PC-3 (cell line): Measurements from ENCODE around the gene CACNA1C. TPM values are rescaled to one million over a fixed set of nuclear protein-coding genes. Genes with fewer than 3 reads are reported as not detected.

Source experiments
- ATAC-seq: fragments of 200-7000 bp; cut with Tn5 transposase; 2 replicates; pipeline ENCODE4 v1.9.1; 2020; ENCODE audit warnings: mild to moderate bottlenecking, moderate library complexity
- BruUV-seq: library from RNA; stranded (reverse); fragments of 400-500 nt; replicated peaks from 2 replicates; lab custom pipeline; 2021; lab: Mats Ljungman, UMichigan
- CTCF ChIA-PET: fragments of 300-600 bp; sonication (Branson Sonifier 250); formaldehyde crosslinking; loops from one replicate; lab custom pipeline; 2022; ENCODE audit warnings: antibody characterized with exemption; lab: Charles Lee
- POLR2A ChIA-PET: fragments of 300-600 bp; sonication (Branson Sonifier 250); formaldehyde crosslinking; loops from one replicate; lab custom pipeline; 2022; ENCODE audit warnings: antibody characterized with exemption; ENCODE audit not compliant: unreplicated experiment; lab: Charles Lee
- DNase-seq: peaks from one replicate; pipeline ENCODE4 v3.0.0-alpha.2; 2015
- H2AFZ ChIP-seq: fragments of 300-600 bp; sonication (generic); 2 replicates; pipeline ENCODE4 v1.6.0; 2016; ENCODE audit warnings: antibody characterized with exemption, low read length
- H3F3A ChIP-seq: fragments of 300-600 bp; sonication (generic); one replicate; pipeline ENCODE4 v1.6.0; 2017; ENCODE audit warnings: antibody characterized with exemption, low read length, control low read depth, mild to moderate bottlenecking; ENCODE audit not compliant: unreplicated experiment
- H3K27ac ChIP-seq: fragments of 300-600 bp; sonication (generic); 2 replicates; pipeline ENCODE4 v1.5.1; 2016; ENCODE audit warnings: mild to moderate bottlenecking, low read length
- H3K27me3 ChIP-seq: fragments of 300-600 bp; sonication (generic); 2 replicates; pipeline ENCODE4 v1.6.1; 2016; ENCODE audit warnings: low read length, mixed read lengths
- H3K36me3 ChIP-seq: fragments of 300-600 bp; sonication (generic); 2 replicates; pipeline ENCODE4 v1.6.1; 2016; ENCODE audit warnings: low read depth, mixed run types, low read length, mixed read lengths
- H3K4me1 ChIP-seq: fragments of 300-600 bp; sonication (generic); 2 replicates; pipeline ENCODE4 v1.5.1; 2016; ENCODE audit warnings: low read length; ENCODE audit not compliant: insufficient read depth
- H3K4me2 ChIP-seq: fragments of 300-600 bp; sonication (generic); 2 replicates; pipeline ENCODE4 v1.6.0; 2016; ENCODE audit warnings: low read length
- H3K4me3 ChIP-seq: fragments of 300-600 bp; sonication (generic); 2 replicates; pipeline ENCODE4 v1.5.1; 2016; ENCODE audit warnings: mild to moderate bottlenecking, low read length, mixed read lengths
- H3K79me2 ChIP-seq: fragments of 300-600 bp; sonication (generic); 2 replicates; pipeline ENCODE4 v1.6.1; 2017; ENCODE audit warnings: low read length, mixed read lengths
- H3K9ac ChIP-seq: fragments of 300-600 bp; sonication (generic); 2 replicates; pipeline ENCODE4 v1.6.0; 2016; ENCODE audit warnings: mild to moderate bottlenecking, low read length
- H3K9me2 ChIP-seq: fragments of 300-600 bp; sonication (generic); replicated peaks from 2 replicates; pipeline ENCODE4 v1.6.1; 2016; ENCODE audit warnings: mixed run types, low read length, mixed read lengths
- H3K9me3 ChIP-seq: fragments of 300-600 bp; sonication (generic); 2 replicates; pipeline ENCODE4 v1.6.1; 2016; ENCODE audit warnings: low read length, mixed read lengths
- H4K20me1 ChIP-seq: fragments of 300-600 bp; sonication (generic); 2 replicates; pipeline ENCODE4 v1.6.1; 2016; ENCODE audit warnings: low read length, mixed read lengths
- CTCF ChIP-seq: fragments of 300-600 bp; sonication (generic); conservative IDR thresholded peaks from 2 replicates; pipeline ENCODE4 v1.5.1; 2017; ENCODE audit warnings: antibody characterized with exemption, low read depth, mild to moderate bottlenecking, low read length
- EZH2 ChIP-seq: fragments of 300-600 bp; sonication (generic); IDR thresholded peaks from one replicate; pipeline ENCODE4 v1.6.1; 2017; ENCODE audit warnings: antibody characterized with exemption, mild to moderate bottlenecking, low read length; ENCODE audit not compliant: unreplicated experiment
- EZH2phosphoT487 ChIP-seq: fragments of 300-600 bp; sonication (generic); IDR thresholded peaks from 2 replicates; pipeline ENCODE4 v1.6.1; 2018; ENCODE audit warnings: mild to moderate bottlenecking, antibody characterized with exemption, low read length, borderline replicate concordance
- intact Hi-C: fragments of 100-400 bp; cut with micrococcal nuclease; formaldehyde crosslinking; loops from 2 replicates; pipeline ENCODE4 v1.9.0; 2023
- total RNA-seq: library from RNA; depleted of rRNA; stranded (reverse); fragments of >200 nt; gene quantifications from 2 replicates; pipeline ENCODE4 v1.2.3, GENCODE V29; 2014

CACNA1C gene
- total RNA-seq, 1 experiment from 2014 or later, result not detected

- Histone ChIP-seq H3K4me3 (no peak overlapping the region), H3K9me2 (no peaks in the 10 kb centered on the region), H3K79me2 (no peaks in the 10 kb centered on the region), H3K9me3 (no peaks in the 10 kb centered on the region), H3K27me3 (peaks cover 57% of the 10 kb centered on the region), H3K4me2 (no peak overlapping the region), H3K36me3 (no peaks in the 10 kb centered on the region), H3K4me1 (no peaks in the 10 kb centered on the region), H3F3A (no peaks in the 10 kb centered on the region), H4K20me1 (no peaks in the 10 kb centered on the region), H3K27ac (no peak overlapping the region), H2AFZ (no peak overlapping the region), H3K9ac (no peak overlapping the region)
- ATAC-seq (no peak), DNase-seq (no peak)
- TF ChIP-seq EZH2phosphoT487 (no peak), EZH2 (no peak), CTCF (no peak)
- intact Hi-C loops, result no loop called here
- POLR2A ChIA-PET, result no interaction called here
- no TSS peak for BruUV-seq
- CTCF ChIA-PET, result no interaction called here
Observed at GRCh38 chr12:2289525-2289924, 236.7 kb downstream of the CACNA1C start.

- ChIA-PET CTCF (no interaction called here), POLR2A (no interaction called here)
- Histone ChIP-seq H3K4me2 (no peak overlapping the region), H3K9me2 (no peaks in the 10 kb centered on the region), H3K9me3 (no peaks in the 10 kb centered on the region), H3K4me1 (no peaks in the 10 kb centered on the region), H3K27me3 (peaks cover 51% of the 10 kb centered on the region), H3K4me3 (no peak overlapping the region), H3K36me3 (no peaks in the 10 kb centered on the region), H3F3A (no peaks in the 10 kb centered on the region), H2AFZ (no peak overlapping the region), H3K9ac (no peak overlapping the region), H3K79me2 (no peaks in the 10 kb centered on the region), H3K27ac (no peak overlapping the region), H4K20me1 (no peaks in the 10 kb centered on the region)
- no TSS peak for BruUV-seq
- DNase-seq (no peak), ATAC-seq (no peak)
- TF ChIP-seq EZH2phosphoT487 (no peak), CTCF (no peak), EZH2 (no peak)
- intact Hi-C loops, result no loop called here
Observed at GRCh38 chr12:2290091-2290490, 237.3 kb downstream of the CACNA1C start.

GRCh38 chr12:2290516-2291065, 237.8 kb downstream of the CACNA1C start:
- no peaks in the 10 kb centered on the region for H4K20me1 ChIP-seq
- no peaks in the 10 kb centered on the region for H3K9me2 ChIP-seq
- ATAC-seq, result no peak
- intact Hi-C loops, result no loop called here
- POLR2A ChIA-PET, result no interaction called here
- no peak overlapping the region for H3K27ac ChIP-seq
- DNase-seq, result no peak
- H3K4me3 ChIP-seq, result no peak overlapping the region
- H3K9me3 ChIP-seq, result no peaks in the 10 kb centered on the region
- H3K27me3 ChIP-seq, result peaks cover 46% of the 10 kb centered on the region
- H3K36me3 ChIP-seq, result no peaks in the 10 kb centered on the region
- no TSS peak for BruUV-seq
- no peaks in the 10 kb centered on the region for H3F3A ChIP-seq
- H3K79me2 ChIP-seq, result no peaks in the 10 kb centered on the region
- no peak overlapping the region for H3K4me2 ChIP-seq
- no peak overlapping the region for H3K9ac ChIP-seq
- no peak overlapping the region for H2AFZ ChIP-seq
- no peaks in the 10 kb centered on the region for H3K4me1 ChIP-seq
- no peak for TF ChIP-seq EZH2
- TF ChIP-seq EZH2phosphoT487, result no peak
- TF ChIP-seq CTCF, result no peak
- CTCF ChIA-PET, result no interaction called here
